HCT116 (cell line): Measurements from ENCODE around the gene LRRC73. TPM values are rescaled to one million over a fixed set of nuclear protein-coding genes. Genes with fewer than 3 reads are reported as not detected.

ENCODE experiments used
- ATAC-seq: fragments of 200-7000 bp; cut with Tn5 transposase; 2 replicates; pipeline ENCODE4 v1.9.1; 2020; ENCODE audit warnings: mild to moderate bottlenecking, moderate library complexity
- BruUV-seq: library from RNA; stranded (reverse); fragments of 400-500 nt; replicated peaks from 2 replicates; lab custom pipeline; 2021; lab: Mats Ljungman, UMichigan
- CTCF ChIA-PET: fragments of 300-600 bp; sonication (Branson Sonifier 250); formaldehyde crosslinking; loops from one replicate; lab custom pipeline; 2021; ENCODE audit warnings: antibody characterized with exemption; lab: Charles Lee
- POLR2A ChIA-PET: fragments of 300-600, 350-600 bp; sonication (Branson Sonifier 250); formaldehyde crosslinking; loops from one replicate; lab custom pipeline; 2021; ENCODE audit warnings: antibody characterized with exemption; lab: Charles Lee
- RAD21 ChIA-PET, 2 experiments: fragments of 300-600 bp; sonication (Branson Sonifier 250); formaldehyde crosslinking; loops; one replicate each; lab custom pipeline; 2023; ENCODE audit warnings: low total read pairs in 2 of 2; ENCODE audit not compliant: uncharacterized antibody in 2 of 2, unreplicated experiment in 2 of 2, low non-redundant PET in 1 of 2; lab: Charles Lee
- DNase-seq: peaks from one replicate; pipeline ENCODE4 v3.0.0-alpha.2; 2010; ENCODE audit warnings: low read depth, low spot score
- H2AFZ ChIP-seq: fragments of 200-600 bp; shearing (Covaris generic), sonication (generic); 2 replicates; pipeline ENCODE4 v1.6.1; 2017; ENCODE audit warnings: low read depth, mixed run types, mixed read lengths, antibody characterized with exemption, low read length; ENCODE audit not compliant: poor library complexity, severe bottlenecking
- H3K27ac ChIP-seq: 2 replicates; pipeline ENCODE4 v1.5.1; 2012; ENCODE audit warnings: low read depth, low read length
- H3K27me3 ChIP-seq: fragments of 200-600 bp; sonication (generic); 2 replicates; pipeline ENCODE4 v1.6.1; 2016; ENCODE audit warnings: mixed run types, low read length, mixed read lengths; ENCODE audit not compliant: insufficient read depth
- H3K36me3 ChIP-seq, 2 experiments: fragments of 200-500 bp in 1 of 2; fragments of 200-600 bp in 1 of 2; sonication (Bioruptor generic) in 1 of 2; sonication (generic) in 1 of 2; 2 replicates each; pipeline versions ENCODE4 v1.5.1 to v1.6.1; 2014 to 2016; ENCODE audit warnings: low read length in 2 of 2, inconsistent platforms in 1 of 2, mixed read lengths in 1 of 2, mixed run types in 1 of 2; ENCODE audit not compliant: insufficient read depth in 2 of 2, control insufficient read depth in 1 of 2
- H3K4me1 ChIP-seq, 2 experiments: fragments of 200-600 bp in 1 of 2; sonication (generic) in 1 of 2; 2 replicates each; pipeline versions ENCODE4 v1.5.1 to v1.6.1; 2012 to 2017; ENCODE audit warnings: low read length in 2 of 2, inconsistent platforms in 1 of 2, mild to moderate bottlenecking in 1 of 2, mixed read lengths in 1 of 2, mixed run types in 1 of 2, moderate library complexity in 1 of 2; ENCODE audit not compliant: insufficient read depth in 2 of 2, control insufficient read depth in 1 of 2
- H3K4me2 ChIP-seq: fragments of 200-600 bp; sonication (generic); 2 replicates; pipeline ENCODE4 v1.6.1; 2017; ENCODE audit warnings: mixed run types, low read length, mixed read lengths
- H3K4me3 ChIP-seq, 2 experiments: fragments of 200-600 bp in 1 of 2; sonication (generic) in 1 of 2; replicated peaks in 1 of 2; 2 replicates each; pipeline ENCODE4 v1.5.1; 2011 to 2016; ENCODE audit warnings: low read length in 2 of 2, control low read depth in 1 of 2, low read depth in 1 of 2, mild to moderate bottlenecking in 1 of 2, mixed read lengths in 1 of 2, mixed run types in 1 of 2
- H3K79me2 ChIP-seq: fragments of 200-600 bp; sonication (generic); 2 replicates; pipeline ENCODE4 v1.6.1; 2017; ENCODE audit warnings: mild to moderate bottlenecking, mixed run types, low read length, moderate library complexity, mixed read lengths; ENCODE audit not compliant: insufficient read depth
- H3K9ac ChIP-seq: fragments of 200-600 bp; sonication (generic); 2 replicates; pipeline ENCODE4 v1.6.1; 2016; ENCODE audit warnings: low read length, mixed read lengths
- H3K9me2 ChIP-seq: fragments of 200-600 bp; sonication (generic), shearing (Covaris generic); 2 replicates; pipeline ENCODE4 v1.6.1; 2017; ENCODE audit warnings: mixed run types, mild to moderate bottlenecking, moderate library complexity; ENCODE audit not compliant: insufficient read depth
- H3K9me3 ChIP-seq, 2 experiments: fragments of 200-500 bp in 1 of 2; fragments of 200-600 bp in 1 of 2; sonication (Bioruptor generic) in 1 of 2; sonication (generic) in 1 of 2; 2 replicates each; pipeline ENCODE4 v1.6.1; 2014 to 2017; ENCODE audit warnings: low read length in 2 of 2, mixed read lengths in 2 of 2, inconsistent platforms in 1 of 2, low read depth in 1 of 2, mild to moderate bottlenecking in 1 of 2, mixed run types in 1 of 2, moderate library complexity in 1 of 2; ENCODE audit not compliant: control insufficient read depth in 1 of 2, insufficient read depth in 1 of 2
- H4K20me1 ChIP-seq: fragments of 200-600 bp; sonication (generic), shearing (Covaris generic); 2 replicates; pipeline ENCODE4 v1.6.1; 2017; ENCODE audit warnings: mixed run types, mild to moderate bottlenecking, moderate library complexity; ENCODE audit not compliant: insufficient read depth
- ATF3 ChIP-seq: IDR thresholded peaks from 2 replicates; pipeline ENCODE4 v1.6.1; 2012
- CBX3 ChIP-seq: IDR thresholded peaks from 2 replicates; pipeline ENCODE4 v1.6.1; 2012; ENCODE audit warnings: low read depth
- CEBPB ChIP-seq: IDR thresholded peaks from 2 replicates; pipeline ENCODE4 v1.6.1; 2012; ENCODE audit warnings: low read depth
- CTCF ChIP-seq, 3 experiments: fragments of 200-600 bp in 1 of 3; sonication (generic) in 1 of 3; IDR thresholded peaks in 2 of 3; conservative IDR thresholded peaks in 1 of 3; 2 replicates each; pipeline ENCODE4 v1.5.1; 2012 to 2017; ENCODE audit warnings: low read depth in 2 of 3, low read length in 2 of 3, antibody characterized with exemption in 1 of 3, borderline replicate concordance in 1 of 3, control low read depth in 1 of 3, mild to moderate bottlenecking in 1 of 3, mixed read lengths in 1 of 3, mixed run types in 1 of 3, moderate library complexity in 1 of 3; ENCODE audit not compliant: insufficient read depth in 1 of 3
- EGR1 ChIP-seq: IDR thresholded peaks from 2 replicates; pipeline ENCODE4 v1.6.1; 2012; ENCODE audit warnings: low read depth
- EZH2 ChIP-seq: fragments of 200-600 bp; sonication (generic); IDR thresholded peaks from 2 replicates; pipeline ENCODE4 v1.6.1; 2017; ENCODE audit warnings: antibody characterized with exemption, mixed run types
- EZH2phosphoT487 ChIP-seq: fragments of 200-600 bp; IDR thresholded peaks from 2 replicates; pipeline ENCODE4 v1.6.1; 2018; ENCODE audit warnings: antibody characterized with exemption, borderline replicate concordance
- FOSL1 ChIP-seq: IDR thresholded peaks from 2 replicates; pipeline ENCODE4 v1.6.1; 2012; ENCODE audit warnings: low read depth
- JUND ChIP-seq: IDR thresholded peaks from 2 replicates; pipeline ENCODE4 v1.6.1; 2012
- MAX ChIP-seq: IDR thresholded peaks from 2 replicates; pipeline ENCODE4 v1.6.1; 2012
- POLR2A ChIP-seq: IDR thresholded peaks from 2 replicates; pipeline ENCODE4 v1.7.0; 2011; ENCODE audit warnings: borderline replicate concordance; ENCODE audit not compliant: insufficient read depth, insufficient read length; ENCODE audit errors: extremely low read depth
- POLR2AphosphoS5 ChIP-seq: IDR thresholded peaks from 2 replicates; pipeline ENCODE4 v1.6.1; 2011; ENCODE audit warnings: mild to moderate bottlenecking, low read depth, low read length, moderate library complexity
- RAD21 ChIP-seq: IDR thresholded peaks from 2 replicates; pipeline ENCODE4 v1.6.1; 2012; ENCODE audit warnings: low read depth, mild to moderate bottlenecking
- SIN3A ChIP-seq: IDR thresholded peaks from 2 replicates; pipeline ENCODE4 v1.6.1; 2012; ENCODE audit warnings: low read depth
- SRF ChIP-seq: IDR thresholded peaks from 2 replicates; pipeline ENCODE4 v1.6.1; 2012; ENCODE audit warnings: low read depth
- TCF7L2 ChIP-seq: IDR thresholded peaks from 2 replicates; pipeline ENCODE4 v1.7.0; 2011; ENCODE audit warnings: borderline replicate concordance, inconsistent platforms; ENCODE audit not compliant: insufficient read depth, insufficient read length; ENCODE audit errors: extremely low read depth
- YY1 ChIP-seq: IDR thresholded peaks from 2 replicates; pipeline ENCODE4 v1.6.1; 2011; ENCODE audit warnings: low read length, low read depth, moderate library complexity, mild to moderate bottlenecking; ENCODE audit not compliant: insufficient replicate concordance; ENCODE audit errors: extremely low read depth
- ZFX ChIP-seq: fragments of 450-650 bp; IDR thresholded peaks from 2 replicates; pipeline ENCODE4 v1.6.1; 2017
- ZNF274 ChIP-seq: fragments of 200-500 bp; sonication (Bioruptor generic); IDR thresholded peaks from 2 replicates; pipeline ENCODE4 v1.6.1; 2014; ENCODE audit warnings: mild to moderate bottlenecking, low read depth, low read length, inconsistent platforms
- intact Hi-C: fragments of 100-400 bp; cut with micrococcal nuclease; formaldehyde crosslinking; loops from 2 replicates; pipeline ENCODE4 v1.10.0; 2022
- total RNA-seq: library from RNA; stranded (reverse); gene quantifications from one replicate; pipeline ENCODE4 v1.2.1, GENCODE V29; 2021; ENCODE audit not compliant: unreplicated experiment
- TF ChIP-seq, protein P1 (sequence below): IDR thresholded peaks from 2 replicates; pipeline ENCODE4 v1.6.1; 2011; ENCODE audit warnings: mild to moderate bottlenecking, low read length, moderate library complexity; ENCODE audit not compliant: insufficient replicate concordance; ENCODE audit errors: extremely low read depth

LRRC73 gene
- total RNA-seq, 1 experiment from 2014 or later, result 1.2 TPM

DNA sequence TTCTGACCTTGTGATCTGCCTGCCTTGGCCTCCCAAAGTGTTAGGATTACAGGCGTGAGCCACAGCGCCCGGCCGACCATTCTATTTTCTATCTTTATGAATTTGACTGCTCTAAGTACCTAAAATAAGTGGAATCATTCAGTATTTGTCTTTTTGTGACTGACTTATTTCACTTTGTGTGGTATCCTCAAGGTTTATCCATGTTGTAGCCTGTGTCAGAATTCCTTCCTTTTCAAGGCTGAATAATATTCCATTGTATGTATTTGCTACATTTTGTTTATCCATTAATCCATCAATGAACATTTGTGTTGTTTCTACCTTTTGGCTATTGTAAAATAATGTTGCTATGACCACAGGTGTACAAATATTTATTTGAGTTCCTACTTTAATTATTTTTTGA lies 37.6 kb downstream of the LRRC73 start:
- POLR2A ChIA-PET, result no interaction called here
- H3K4me2 ChIP-seq, result no peak overlapping the region
- H3K27me3 ChIP-seq, result no peaks in the 10 kb centered on the region
- no peak for TF ChIP-seq EZH2phosphoT487
- no peak for TF ChIP-seq CTCF (IDR thresholded peaks at IDR 0.05 in 2 of 3, conservative IDR thresholded peaks at IDR 0.05 in 1 of 3; ENCODE audit: borderline replicate concordance in 1 of 3, insufficient read depth in 1 of 3, low read depth in 2 of 3, low read length in 2 of 3)
- no peak for TF ChIP-seq SRF
- no peak for TF ChIP-seq POLR2A
- TF ChIP-seq FOSL1, result no peak
- no peak for TF ChIP-seq ATF3
- TF ChIP-seq POLR2AphosphoS5, result no peak
- no peak for TF ChIP-seq RAD21
- TF ChIP-seq EGR1, result no peak
- TF ChIP-seq, protein P1, sequence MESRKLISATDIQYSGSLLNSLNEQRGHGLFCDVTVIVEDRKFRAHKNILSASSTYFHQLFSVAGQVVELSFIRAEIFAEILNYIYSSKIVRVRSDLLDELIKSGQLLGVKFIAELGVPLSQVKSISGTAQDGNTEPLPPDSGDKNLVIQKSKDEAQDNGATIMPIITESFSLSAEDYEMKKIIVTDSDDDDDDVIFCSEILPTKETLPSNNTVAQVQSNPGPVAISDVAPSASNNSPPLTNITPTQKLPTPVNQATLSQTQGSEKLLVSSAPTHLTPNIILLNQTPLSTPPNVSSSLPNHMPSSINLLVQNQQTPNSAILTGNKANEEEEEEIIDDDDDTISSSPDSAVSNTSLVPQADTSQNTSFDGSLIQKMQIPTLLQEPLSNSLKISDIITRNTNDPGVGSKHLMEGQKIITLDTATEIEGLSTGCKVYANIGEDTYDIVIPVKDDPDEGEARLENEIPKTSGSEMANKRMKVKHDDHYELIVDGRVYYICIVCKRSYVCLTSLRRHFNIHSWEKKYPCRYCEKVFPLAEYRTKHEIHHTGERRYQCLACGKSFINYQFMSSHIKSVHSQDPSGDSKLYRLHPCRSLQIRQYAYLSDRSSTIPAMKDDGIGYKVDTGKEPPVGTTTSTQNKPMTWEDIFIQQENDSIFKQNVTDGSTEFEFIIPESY, result no peak
- no peak for TF ChIP-seq MAX
- no peak for TF ChIP-seq EZH2
- no peak for TF ChIP-seq ZFX
- TF ChIP-seq ZNF274, result no peak
- TF ChIP-seq JUND, result no peak
- no peak for TF ChIP-seq TCF7L2
- TF ChIP-seq YY1, result no peak
- no peak for TF ChIP-seq CEBPB
- TF ChIP-seq SIN3A, result no peak
- no peak for TF ChIP-seq CBX3
- 0 out of 2 replicates have a peak, but pooled peaks cover under 1% of the 10 kb centered on the region for H3K79me2 ChIP-seq
- intact Hi-C loops, result no loop called here
- H3K36me3 ChIP-seq, result no peaks in the 10 kb centered on the region
- no peak overlapping the region for H3K27ac ChIP-seq
- BruUV-seq, result no TSS peak
- no peaks in the 10 kb centered on the region for H4K20me1 ChIP-seq
- H2AFZ ChIP-seq, result no peak overlapping the region
- H3K9me3 ChIP-seq, result no peaks in the 10 kb centered on the region
- CTCF ChIA-PET, result no interaction called here
- ATAC-seq (no peak), DNase-seq (no peak)
- RAD21 ChIA-PET, result no interaction called here
- H3K4me3 ChIP-seq, result no peak overlapping the region
- peaks cover 18 to 27% of the 10 kb centered on the region in 2 experiments for H3K4me1 ChIP-seq
- H3K9ac ChIP-seq, result no peak overlapping the region
- H3K9me2 ChIP-seq, result no peaks in the 10 kb centered on the region
